Gastrocnemius medialis (tissue), 4 donors: ENCODE data around the gene UPF2. TPM values are rescaled to one million over a fixed set of nuclear protein-coding genes. Genes with fewer than 3 reads are reported as not detected.

ENCODE experiments used
- ATAC-seq, 2 donors: fragments of 150-250 bp; one replicate each; pipeline ENCODE4 v1.9.1; 2016
- DNase-seq, 2 donors: peaks; one replicate each; pipeline ENCODE4 v3.0.0-alpha.2; 2019
- H3K27ac ChIP-seq, 4 donors: fragments of 200-600 bp; sonication (generic); 1 replicate in 1 of 4; 2 replicates in 3 of 4; pipeline ENCODE4 v1.5.1; 2016 to 2018; ENCODE audit warnings: mild to moderate bottlenecking in 2 of 4, moderate library complexity in 1 of 4
- H3K27me3 ChIP-seq, 3 donors: fragments of 200-600 bp; sonication (generic) in 2 of 3; 1 replicate in 1 of 3; 2 replicates in 2 of 3; pipeline versions ENCODE4 v1.5.1 to v1.6.0; 2016 to 2019; ENCODE audit warnings: mild to moderate bottlenecking in 1 of 3, moderate library complexity in 1 of 3
- H3K36me3 ChIP-seq, 2 donors: fragments of 200-600 bp; sonication (generic) in 1 of 2; one replicate each; pipeline ENCODE4 v1.5.1; 2017 to 2018
- H3K4me1 ChIP-seq, 2 donors: fragments of 200-600 bp; sonication (generic) in 1 of 2; one replicate each; pipeline ENCODE4 v1.5.1; 2016 to 2017; ENCODE audit warnings: mild to moderate bottlenecking in 2 of 2
- H3K4me3 ChIP-seq, 4 donors: fragments of 200-600 bp; sonication (generic) in 3 of 4; 1 replicate in 1 of 4; 2 replicates in 3 of 4; pipeline ENCODE4 v1.5.1; 2016 to 2019; ENCODE audit warnings: mild to moderate bottlenecking in 2 of 4
- H3K9me3 ChIP-seq, 3 donors: fragments of 200-600 bp; sonication (generic) in 2 of 3; 1 replicate in 1 of 3; 2 replicates in 2 of 3; pipeline ENCODE4 v1.5.1; 2016 to 2019
- CTCF ChIP-seq, 5 experiments: fragments of 450-650 bp in 3 of 5; fragments of 200-600 bp in 2 of 5; sonication (generic) in 2 of 5; IDR thresholded peaks in 4 of 5; conservative IDR thresholded peaks in 1 of 5; 1 replicate in 4 of 5; 2 replicates in 1 of 5; pipeline ENCODE4 v1.5.1; 2016 to 2019; ENCODE audit warnings: antibody characterized with exemption in 5 of 5, mild to moderate bottlenecking in 3 of 5, moderate library complexity in 3 of 5
- POLR2A ChIP-seq, 2 donors: fragments of 450-650 bp; IDR thresholded peaks; one replicate each; pipeline ENCODE4 v1.6.1; 2017; ENCODE audit warnings: antibody characterized with exemption in 2 of 2, mild to moderate bottlenecking in 2 of 2, moderate library complexity in 2 of 2
- in situ Hi-C, 4 donors: fragments of 200-750 bp; cut with MboI; loops; one replicate each; pipeline versions ENCODE4 v1.15.0 to v1.8.0; 2017; ENCODE audit warnings: low sequenced_read_pairs in 4 of 4
- intact Hi-C: fragments of 100-400 bp; cut with DNase I; formaldehyde crosslinking; loops from one replicate; pipeline ENCODE4 v1.15.1; 2023; ENCODE audit warnings: low total_unique reads
- total RNA-seq, 4 donors: library from RNA; depleted of rRNA; stranded (reverse); fragments of >200 nt; gene quantifications; one replicate each; pipeline versions ENCODE4 v1.1.0 to v1.2.3, GENCODE V29; 2016

The UPF2 gene
- total RNA-seq, 4 donors from 2014 or later, result 22.9 to 30.7 (median 26.4) TPM

- DNase-seq (no peak), ATAC-seq (no peak)
- intact Hi-C loops (no loop called here), in situ Hi-C loops (no loop called here)
- Histone ChIP-seq H3K27me3 (no peaks in the 10 kb centered on the region), H3K27ac (no peak overlapping the region), H3K4me3 (no peak overlapping the region), H3K36me3 (no peaks in the 10 kb centered on the region), H3K9me3 (no peaks in the 10 kb centered on the region), H3K4me1 (no peaks in the 10 kb centered on the region)
- TF ChIP-seq CTCF (IDR thresholded peaks at IDR 0.05 in 4 of 5, conservative IDR thresholded peaks at IDR 0.05 in 1 of 5) (no peak), POLR2A (IDR thresholded peaks at IDR 0.05) (no peak)
Measured at GRCh38 chr10:11908991-11909390, 133.6 kb downstream of the UPF2 start.

- intact Hi-C loops, result no loop called here
- H3K36me3 ChIP-seq, result no peaks in the 10 kb centered on the region
- TF ChIP-seq CTCF (IDR thresholded peaks at IDR 0.05 in 4 of 5, conservative IDR thresholded peaks at IDR 0.05 in 1 of 5) (no peak), POLR2A (IDR thresholded peaks at IDR 0.05) (no peak)
Measured at GRCh38 chr10:11908536-11908935, 134.1 kb downstream of the UPF2 start.

GRCh38 chr10:11907914-11908313, 134.7 kb downstream of the UPF2 start:
- intact Hi-C loops, result no loop called here

More at GRCh38 chr10:11908536-11908935, 134.1 kb downstream of the UPF2 start:
- Histone ChIP-seq H3K27ac (no peak overlapping the region), H3K4me1 (no peaks in the 10 kb centered on the region), H3K27me3 (no peaks in the 10 kb centered on the region), H3K4me3 (no peak overlapping the region), H3K9me3 (no peaks in the 10 kb centered on the region)
- in situ Hi-C loops, result no loop called here
- ATAC-seq (no peak), DNase-seq (no peak)

GRCh38 chr10:11906714-11907113, 135.9 kb downstream of the UPF2 start:
- no peak overlapping the region for H3K27ac ChIP-seq
- no peak for DNase-seq
- H3K4me3 ChIP-seq, result no peak overlapping the region
- no peak for ATAC-seq
- no peaks in the 10 kb centered on the region for H3K36me3 ChIP-seq
- H3K9me3 ChIP-seq, result no peaks in the 10 kb centered on the region
- intact Hi-C loops, result no loop called here
- TF ChIP-seq POLR2A (IDR thresholded peaks at IDR 0.05) (no peak), CTCF (IDR thresholded peaks at IDR 0.05 in 4 of 5, conservative IDR thresholded peaks at IDR 0.05 in 1 of 5) (no peak)
- no peaks in the 10 kb centered on the region for H3K4me1 ChIP-seq
- no peaks in the 10 kb centered on the region for H3K27me3 ChIP-seq
- in situ Hi-C loops, result no loop called here

More at GRCh38 chr10:11907914-11908313, 134.7 kb downstream of the UPF2 start:
- DNase-seq (no peak), ATAC-seq (no peak)
- Histone ChIP-seq H3K27ac (no peak overlapping the region), H3K27me3 (no peaks in the 10 kb centered on the region), H3K4me3 (no peak overlapping the region), H3K36me3 (no peaks in the 10 kb centered on the region), H3K4me1 (no peaks in the 10 kb centered on the region), H3K9me3 (no peaks in the 10 kb centered on the region)
- in situ Hi-C loops, result no loop called here
- TF ChIP-seq CTCF (IDR thresholded peaks at IDR 0.05 in 4 of 5, conservative IDR thresholded peaks at IDR 0.05 in 1 of 5), result no peak
- no peak for TF ChIP-seq POLR2A (IDR thresholded peaks at IDR 0.05)

GRCh38 chr10:11902646-11903045, 140.0 kb downstream of the UPF2 start:
- ATAC-seq (no peak), DNase-seq (no peak)
- no peak overlapping the region for H3K27ac ChIP-seq
- H3K36me3 ChIP-seq, result no peaks in the 10 kb centered on the region
- H3K4me1 ChIP-seq, result no peaks in the 10 kb centered on the region
- TF ChIP-seq CTCF (IDR thresholded peaks at IDR 0.05 in 4 of 5, conservative IDR thresholded peaks at IDR 0.05 in 1 of 5), result no peak
- TF ChIP-seq POLR2A (IDR thresholded peaks at IDR 0.05), result no peak
- in situ Hi-C loops, result no loop called here
- no peaks in the 10 kb centered on the region for H3K27me3 ChIP-seq
- no peaks in the 10 kb centered on the region for H3K9me3 ChIP-seq
- intact Hi-C loops, result no loop called here
- H3K4me3 ChIP-seq, result no peak overlapping the region
